HG03025 (cell line): Measurements from ENCODE around the gene PTPN14.
"Not testable (repeated sequence)": the region's sequence is repeated elsewhere in the genome, so short reads cannot be mapped to it uniquely, and the experiment has no call there.

Source experiments
- ATAC-seq: cut with Tn5 transposase; IDR thresholded peaks from one replicate; pipeline ENCODE4 v1.9.1; 2021; ENCODE audit warnings: mild to moderate bottlenecking, moderate library complexity; ENCODE audit not compliant: unreplicated experiment, low FRiP score

The PTPN14 gene

GRCh38 chr1:214551436-214552173, at the start of gene PTPN14:
PTPN14 (minus strand) TSS chr1:214551602; CDS start chr1:214464803, 86,799 bp downstream.
- no peak for ATAC-seq

GRCh38 chr1:214593158-214593557, 41.8 kb upstream of the PTPN14 start:
- no peak for ATAC-seq

GRCh38 chr1:214591918-214592317, 40.5 kb upstream of the PTPN14 start:
- not testable (repeated sequence) for ATAC-seq

- no peak for ATAC-seq
Measured at GRCh38 chr1:214590696-214591095, 39.3 kb upstream of the PTPN14 start.

GRCh38 chr1:214588963-214589597, 37.7 kb upstream of the PTPN14 start:
- ATAC-seq, result no peak

GRCh38 chr1:214587165-214587564, 35.8 kb upstream of the PTPN14 start:
- no peak for ATAC-seq

- no peak for ATAC-seq
Measured at GRCh38 chr1:214586621-214587020, 35.2 kb upstream of the PTPN14 start.

GRCh38 chr1:214584805-214585766, 33.7 kb upstream of the PTPN14 start:
- ATAC-seq, result peak; percentile 68

GRCh38 chr1:214583824-214584554, 32.6 kb upstream of the PTPN14 start:
- ATAC-seq, result no peak

- no peak for ATAC-seq
Measured at GRCh38 chr1:214583113-214583512, 31.7 kb upstream of the PTPN14 start.

- ATAC-seq, result no peak
Measured at GRCh38 chr1:214582289-214582891, 31.0 kb upstream of the PTPN14 start.

GRCh38 chr1:214581785-214582184, 30.4 kb upstream of the PTPN14 start:
- ATAC-seq, result no peak

GRCh38 chr1:214579183-214579582, 27.8 kb upstream of the PTPN14 start:
- ATAC-seq, result no peak

GRCh38 chr1:214576120-214576519, 24.7 kb upstream of the PTPN14 start:
- ATAC-seq, result not testable (repeated sequence)

- ATAC-seq, result no peak
Measured at GRCh38 chr1:214574598-214575411, 23.4 kb upstream of the PTPN14 start.

- no peak for ATAC-seq
Measured at GRCh38 chr1:214573386-214574318, 22.2 kb upstream of the PTPN14 start.

- ATAC-seq, result no peak
Measured at GRCh38 chr1:214571281-214571680, 19.9 kb upstream of the PTPN14 start.

- ATAC-seq, result no peak
Measured at GRCh38 chr1:214570442-214570841, 19.0 kb upstream of the PTPN14 start.
